ENCODE measurements around the gene DICER1. TPM values are rescaled to one million over a fixed set of nuclear protein-coding genes. Genes with fewer than 3 reads are reported as not detected.

Gene DICER1
- total and polyA plus RNA-seq, 2 donors (not counting 3 experiments of a cell fraction or from before 2014, with no cell fraction given), result 8.3 to 43.6 TPM

- intact Hi-C loops (cut with micrococcal nuclease), result no loop called here
- TF ChIP-seq CTCF (IDR thresholded peaks at IDR 0.05; ENCODE audit: extremely low read depth in 1 of 2, insufficient read depth in 1 of 2, low read depth in 1 of 2, low read length in 2 of 2), result no peak
- no peak for TF ChIP-seq MAX (IDR thresholded peaks at IDR 0.05; ENCODE audit: insufficient read depth, insufficient read length)
- TF ChIP-seq GATA2 (IDR thresholded peaks at IDR 0.05; ENCODE audit: insufficient read depth, insufficient read length, low read depth, low read length), result no peak
- TF ChIP-seq FOS (IDR thresholded peaks at IDR 0.05; ENCODE audit: borderline replicate concordance, insufficient read depth, low read length), result no peak
- TF ChIP-seq MYC (IDR thresholded peaks at IDR 0.05; ENCODE audit: low read depth, low read length), result no peak
- no peak for TF ChIP-seq JUN (IDR thresholded peaks at IDR 0.05; ENCODE audit: borderline replicate concordance, insufficient read depth, insufficient read length, low read depth)
- TF ChIP-seq POLR2AphosphoS5 (IDR thresholded peaks at IDR 0.05; ENCODE audit: insufficient read depth, low read depth, low read length), result no peak
- TF ChIP-seq EZH2 (IDR thresholded peaks at IDR 0.05; ENCODE audit: borderline replicate concordance, low read depth, low read length, severe bottlenecking), result no peak
- no peak for TF ChIP-seq POLR2A (IDR thresholded peaks at IDR 0.05; ENCODE audit: low read depth, low read length)
- ChIA-PET CTCF (no interaction called here), POLR2A (no interaction called here)
- H3K9ac ChIP-seq (replicated peaks; ENCODE audit: extremely low read depth, insufficient read depth, low read length), result no peak overlapping the region
- dilution Hi-C loops (cut with MboI; ENCODE audit: extremely low pct_ligation_motif_present, low sequenced_read_pairs), result no loop called here
- H3K27me3 ChIP-seq (ENCODE audit: control insufficient read depth in 2 of 2, insufficient read depth in 2 of 2, low read length in 2 of 2), result no peaks in the 10 kb centered on the region
- no peak overlapping the region for H2AFZ ChIP-seq (ENCODE audit: low read depth, low read length)
- no peak for FAIRE-seq
- peaks cover 2% of the 10 kb centered on the region for H3K79me2 ChIP-seq (ENCODE audit: control insufficient read depth, insufficient read depth, low read length)
- H3K4me2 ChIP-seq (ENCODE audit: insufficient read depth, low read length), result no peak overlapping the region
- H3K9me1 ChIP-seq (replicated peaks; ENCODE audit: control insufficient read depth, extremely low read depth, insufficient read depth, low read length), result no peaks in the 10 kb centered on the region
- no peak for DNase-seq (ENCODE audit: low read depth, low spot score)
- no peaks in the 10 kb centered on the region for H3K9me3 ChIP-seq (replicated peaks; ENCODE audit: control insufficient read depth, insufficient read depth, low read length)
- H3K4me3 ChIP-seq (replicated peaks in 1 of 3; ENCODE audit: insufficient read depth in 1 of 3, low read depth in 1 of 3, low read length in 3 of 3), result no peak overlapping the region
- no TSS peak for BruUV-seq (replicated peaks)
- H4K20me1 ChIP-seq (replicated peaks; ENCODE audit: control insufficient read depth, extremely low read depth, insufficient read depth, low read length), result no peaks in the 10 kb centered on the region
- H3K36me3 ChIP-seq (ENCODE audit: control insufficient read depth in 2 of 2, extremely low read depth in 1 of 2, insufficient read depth in 2 of 2, low read length in 2 of 2), result peaks cover 2 to 23% of the 10 kb centered on the region in 2 experiments
- H3K27ac ChIP-seq (ENCODE audit: insufficient read depth, low read depth, low read length), result no peak overlapping the region
- no peaks in the 10 kb centered on the region for H3K4me1 ChIP-seq (ENCODE audit: control insufficient read depth, extremely low read depth, insufficient read depth, low read length)
Observed at GRCh38 chr14:95127531-95127911, 29.8 kb downstream of the DICER1 start.
